NCI-H1930 (cell line): Measurements from ENCODE around the gene PLEKHG3.
A peak's percentile ranks its signal among the peaks of the same experiment; 100 is the strongest.
"Not testable (repeated sequence)": the region's sequence is repeated elsewhere in the genome, so short reads cannot be mapped to it uniquely, and the experiment has no call there.

Source experiments
- DNase-seq, 2 experiments: peaks; one replicate each; lab custom pipeline; 2025; lab: John Stamatoyannopoulos, UW

Gene PLEKHG3

GRCh38 chr14:64688031-64688430 lies 16.2 kb upstream of the PLEKHG3 start:
- no peak for DNase-seq

GRCh38 chr14:64688811-64689281 lies 15.4 kb upstream of the PLEKHG3 start:
- no peak for DNase-seq

- DNase-seq = no peak
Observed at GRCh38 chr14:64689289-64689688, 14.9 kb upstream of the PLEKHG3 start.

- not testable (repeated sequence) for DNase-seq
Observed at GRCh38 chr14:64690607-64691006, 13.6 kb upstream of the PLEKHG3 start.

- no peak for DNase-seq
Observed at GRCh38 chr14:64691376-64691775, 12.8 kb upstream of the PLEKHG3 start.

GRCh38 chr14:64692189-64692985 lies 11.8 kb upstream of the PLEKHG3 start:
- DNase-seq = no peak

- no peak for DNase-seq
Observed at GRCh38 chr14:64692986-64693809, 11.0 kb upstream of the PLEKHG3 start.

GRCh38 chr14:64693810-64694165 lies 10.4 kb upstream of the PLEKHG3 start:
- no peak for DNase-seq

GRCh38 chr14:64695071-64695470 lies 9.2 kb upstream of the PLEKHG3 start:
- no peak for DNase-seq

- no peak for DNase-seq
Observed at GRCh38 chr14:64696355-64696857, 7.8 kb upstream of the PLEKHG3 start.

- no peak for DNase-seq
Observed at GRCh38 chr14:64698903-64699302, 5.3 kb upstream of the PLEKHG3 start.

- DNase-seq = no peak
Observed at GRCh38 chr14:64700290-64700689, 3.9 kb upstream of the PLEKHG3 start.

GRCh38 chr14:64700894-64701293 lies 3.3 kb upstream of the PLEKHG3 start:
- no peak for DNase-seq

GRCh38 chr14:64701660-64702059 lies 2.6 kb upstream of the PLEKHG3 start:
- DNase-seq = peak; percentile 26 to 42

GRCh38 chr14:64702493-64703394 lies 1.5 kb upstream of the PLEKHG3 start:
- no peak for DNase-seq

- no peak for DNase-seq
Observed at GRCh38 chr14:64703395-64704142, 655 bp upstream of the PLEKHG3 start.

GRCh38 chr14:64704743-64705380 lies 638 bp downstream of the PLEKHG3 start:
- DNase-seq = peak in 1 of 2 experiments; percentile 31

GRCh38 chr14:64705381-64706118 lies 1.3 kb downstream of the PLEKHG3 start:
- no peak for DNase-seq

GRCh38 chr14:64706119-64706592 lies 1.9 kb downstream of the PLEKHG3 start:
- DNase-seq = no peak
